ENCODE results near the gene PQBP1.

PQBP1 gene

GRCh38 chrX:48923771-48924170 is 26.0 kb downstream of the PQBP1 start:
- DNase-seq (ENCODE audit: low spot score), result no peak

GRCh38 chrX:48924270-48924669 is 26.5 kb downstream of the PQBP1 start:
- DNase-seq (ENCODE audit: low spot score), result no peak

GRCh38 chrX:48927123-48927522 is 29.4 kb downstream of the PQBP1 start:
- DNase-seq (ENCODE audit: low spot score), result no peak

- no peak for DNase-seq (ENCODE audit: low spot score)
Measured at GRCh38 chrX:48927736-48928382, 30.1 kb downstream of the PQBP1 start.

- no peak for DNase-seq (ENCODE audit: low spot score)
Measured at GRCh38 chrX:48933757-48934156, 36.0 kb downstream of the PQBP1 start.

- no peak for DNase-seq (ENCODE audit: low spot score)
Measured at GRCh38 chrX:48934581-48935300, 37.0 kb downstream of the PQBP1 start.

GRCh38 chrX:48935301-48935670 is 37.6 kb downstream of the PQBP1 start:
- no peak for DNase-seq (ENCODE audit: low spot score)

- DNase-seq (ENCODE audit: low spot score), result no peak
Measured at GRCh38 chrX:48936429-48937053, 38.8 kb downstream of the PQBP1 start.

- DNase-seq (ENCODE audit: low spot score), result no peak
Measured at GRCh38 chrX:48937054-48937907, 39.6 kb downstream of the PQBP1 start.

GRCh38 chrX:48938721-48939425 is 41.1 kb downstream of the PQBP1 start:
- DNase-seq (ENCODE audit: low spot score), result no peak

GRCh38 chrX:48939524-48940228 is 41.9 kb downstream of the PQBP1 start:
- no peak for DNase-seq (ENCODE audit: low spot score)

- DNase-seq (ENCODE audit: low spot score), result no peak
Measured at GRCh38 chrX:48940404-48940955, 42.8 kb downstream of the PQBP1 start.

- DNase-seq (ENCODE audit: low spot score), result no peak
Measured at GRCh38 chrX:48942895-48943294, 45.2 kb downstream of the PQBP1 start.

GRCh38 chrX:48945517-48946348 is 48.0 kb downstream of the PQBP1 start:
- DNase-seq (ENCODE audit: low spot score), result peak; percentile 51

GRCh38 chrX:48948589-48948988 is 50.9 kb downstream of the PQBP1 start:
- DNase-seq (ENCODE audit: low spot score), result no peak
